HepG2 (cell line): ENCODE data around the gene CHD9NB.
"Not testable (repeated sequence)": the region's sequence is repeated elsewhere in the genome, so short reads cannot be mapped to it uniquely, and the experiment has no call there.

Experiments used
- HCFC1 ChIP-seq: fragments of 150-350 bp; IDR thresholded peaks from 2 replicates; pipeline ENCODE4 v1.6.1; 2014; ENCODE audit warnings: low read depth, low read length
- TF ChIP-seq, protein P1 (sequence below): sonication (generic); formaldehyde crosslinking; IDR thresholded peaks from 2 replicates; pipeline ENCODE4 v1.5.0; 2020; ENCODE audit warnings: mild to moderate bottlenecking, missing genetic modification reagents, moderate library complexity

DNA sequence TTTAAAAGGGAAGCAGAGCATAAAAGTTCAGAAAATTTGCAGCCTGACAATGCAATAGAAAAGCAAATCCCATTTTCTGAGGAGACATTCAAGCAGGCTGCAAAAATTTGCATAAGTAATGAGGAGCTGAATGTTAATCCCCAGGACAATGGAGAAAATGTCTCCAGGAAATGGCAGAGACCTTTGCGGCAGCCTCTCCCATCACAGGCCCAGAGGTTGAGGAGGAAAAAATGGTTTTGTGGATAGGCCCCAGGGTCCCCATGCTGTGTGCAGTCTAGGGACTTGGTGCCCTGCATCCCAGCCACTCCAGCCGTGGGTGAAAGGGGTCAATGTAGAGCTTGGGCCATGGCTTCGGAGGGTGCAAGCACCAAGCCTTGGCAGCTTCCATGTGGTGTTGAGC lies 21.6 kb upstream of the CHD9NB start:
- TF ChIP-seq, protein P1, sequence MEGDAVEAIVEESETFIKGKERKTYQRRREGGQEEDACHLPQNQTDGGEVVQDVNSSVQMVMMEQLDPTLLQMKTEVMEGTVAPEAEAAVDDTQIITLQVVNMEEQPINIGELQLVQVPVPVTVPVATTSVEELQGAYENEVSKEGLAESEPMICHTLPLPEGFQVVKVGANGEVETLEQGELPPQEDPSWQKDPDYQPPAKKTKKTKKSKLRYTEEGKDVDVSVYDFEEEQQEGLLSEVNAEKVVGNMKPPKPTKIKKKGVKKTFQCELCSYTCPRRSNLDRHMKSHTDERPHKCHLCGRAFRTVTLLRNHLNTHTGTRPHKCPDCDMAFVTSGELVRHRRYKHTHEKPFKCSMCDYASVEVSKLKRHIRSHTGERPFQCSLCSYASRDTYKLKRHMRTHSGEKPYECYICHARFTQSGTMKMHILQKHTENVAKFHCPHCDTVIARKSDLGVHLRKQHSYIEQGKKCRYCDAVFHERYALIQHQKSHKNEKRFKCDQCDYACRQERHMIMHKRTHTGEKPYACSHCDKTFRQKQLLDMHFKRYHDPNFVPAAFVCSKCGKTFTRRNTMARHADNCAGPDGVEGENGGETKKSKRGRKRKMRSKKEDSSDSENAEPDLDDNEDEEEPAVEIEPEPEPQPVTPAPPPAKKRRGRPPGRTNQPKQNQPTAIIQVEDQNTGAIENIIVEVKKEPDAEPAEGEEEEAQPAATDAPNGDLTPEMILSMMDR: not testable (repeated sequence)
- not testable (repeated sequence) for TF ChIP-seq HCFC1
